ENCODE measurements around the gene FN3K.

GRCh38 chr17:82780971-82781893 lies 45.8 kb downstream of the FN3K start:
- TF ChIP-seq CTCF (IDR thresholded peaks at IDR 0.05; ENCODE audit: insufficient read depth, low read length, poor library complexity, severe bottlenecking) (no peak), EZH2phosphoT487 (conservative IDR thresholded peaks at IDR 0.05; ENCODE audit: low read length) (no peak)
